Caki2 (cell line): ENCODE results near the gene CHSY1. TPM values are rescaled to one million over a fixed set of nuclear protein-coding genes. Genes with fewer than 3 reads are reported as not detected.
"Not testable (repeated sequence)": the region's sequence is repeated elsewhere in the genome, so short reads cannot be mapped to it uniquely, and the experiment has no call there.

Experiments used
- DNase-seq: peaks from one replicate; pipeline ENCODE4 v3.0.0-alpha.2; 2015; ENCODE audit warnings: low read depth
- in situ Hi-C: cut with HindIII; loops from 2 replicates; pipeline ENCODE4 v1.10.0; 2016; ENCODE audit warnings: low sequenced_read_pairs, low pct_unique_long_range_greater_than_20kb, mixed read lengths
- total RNA-seq: library from RNA; depleted of rRNA; stranded (reverse); fragments of >200 nt; shearing (Covaris generic); gene quantifications from 2 replicates; pipeline ENCODE4 v1.2.3, GENCODE V29; 2014; ENCODE audit warnings: low replicate concordance

CHSY1 gene
- total RNA-seq, 1 experiment from 2014 or later = 7.2 TPM

DNA sequence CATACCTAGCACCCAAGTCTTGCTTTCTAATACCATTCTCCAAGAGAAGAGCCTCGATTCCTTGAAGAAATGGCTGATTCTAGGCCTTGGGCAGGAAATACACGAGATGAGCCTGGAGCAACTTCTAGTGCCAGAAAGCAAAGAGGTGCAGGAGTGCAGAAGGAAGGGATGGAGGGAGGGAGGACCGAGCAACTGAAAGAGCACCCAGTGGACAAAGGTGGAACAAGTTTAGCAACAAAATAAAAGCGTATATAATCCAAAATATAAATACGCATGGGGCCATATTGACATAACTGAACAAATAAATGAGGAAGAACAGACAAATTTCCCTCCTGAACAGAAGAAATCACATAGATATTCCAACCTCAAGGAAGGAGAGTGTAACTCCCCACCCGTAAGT, 34.4 kb downstream of the CHSY1 start:
- in situ Hi-C loops = no loop called here
- DNase-seq = no peak

GRCh38 chr15:101216100-101216499, 35.7 kb downstream of the CHSY1 start:
- in situ Hi-C loops = no loop called here
- no peak for DNase-seq

- no peak for DNase-seq
- in situ Hi-C loops = no loop called here
These were observed 36.2 kb downstream of the CHSY1 start for GRCh38 chr15:101215681-101216080.

GRCh38 chr15:101214435-101215097, 37.3 kb downstream of the CHSY1 start:
- DNase-seq = not testable (repeated sequence)

DNA sequence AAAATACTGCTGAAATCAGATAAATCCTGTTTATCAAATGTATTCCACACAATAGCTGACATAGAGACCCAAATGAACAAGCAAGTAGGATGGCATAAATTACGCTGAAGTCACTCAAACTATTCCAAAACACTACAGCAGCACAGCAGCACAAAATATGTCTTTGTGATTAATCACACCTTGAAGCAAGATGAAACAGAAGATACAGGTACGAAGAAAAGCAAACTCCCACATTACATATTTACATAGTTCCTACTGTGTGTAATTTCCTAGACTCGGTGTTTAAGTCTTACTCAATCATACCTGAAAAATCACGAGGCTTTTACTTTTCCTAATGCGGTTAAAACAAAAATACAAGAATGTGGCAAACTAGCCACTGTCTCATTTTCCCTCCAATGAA, 38.3 kb downstream of the CHSY1 start:
- DNase-seq = no peak
- in situ Hi-C loops = no loop called here

More at GRCh38 chr15:101214435-101215097, 37.3 kb downstream of the CHSY1 start:
- in situ Hi-C loops = not testable (repeated sequence)

- in situ Hi-C loops = no loop called here
- no peak for DNase-seq
These were observed 38.7 kb downstream of the CHSY1 start for GRCh38 chr15:101213147-101213546.

GRCh38 chr15:101211897-101212296, 40.0 kb downstream of the CHSY1 start:
- no peak for DNase-seq
- in situ Hi-C loops = no loop called here

DNA sequence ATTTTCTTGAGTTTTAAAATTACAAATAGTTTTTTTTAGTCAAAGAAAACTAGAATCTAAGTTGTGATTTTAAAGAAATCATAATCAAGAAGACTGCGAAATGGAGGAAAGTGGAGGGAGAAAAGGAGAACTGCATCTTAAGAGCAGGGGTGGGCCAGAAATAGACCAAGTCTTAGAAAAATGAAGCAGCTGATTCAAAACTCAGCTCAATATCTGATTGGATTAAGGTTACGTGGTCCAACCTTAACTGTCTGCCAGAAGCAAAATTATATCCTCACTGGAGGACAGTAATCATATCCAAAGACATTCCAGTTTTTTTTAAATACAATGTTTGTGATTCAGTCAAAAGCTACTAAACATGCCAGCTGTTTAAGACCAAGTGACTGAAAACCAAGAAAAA, 41.4 kb downstream of the CHSY1 start:
- in situ Hi-C loops = no loop called here
- no peak for DNase-seq

DNA sequence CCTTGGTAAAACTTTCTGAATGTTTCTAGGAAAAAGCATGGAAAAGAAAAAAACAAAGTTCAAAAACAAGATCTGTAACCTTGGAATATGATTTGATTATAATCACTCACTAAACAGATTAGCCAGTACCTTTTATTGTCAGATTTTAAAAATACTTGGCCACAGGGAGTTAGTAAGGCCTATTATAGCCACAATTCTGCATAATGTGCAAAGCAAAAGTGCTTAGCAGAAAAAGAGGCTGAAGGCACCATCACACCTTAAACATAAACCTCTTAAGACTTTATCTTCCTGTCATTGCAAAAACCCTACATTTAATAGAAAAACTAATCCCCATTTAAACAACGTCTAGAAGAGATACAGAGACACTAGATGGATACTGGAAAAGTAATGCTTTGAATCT, 41.8 kb downstream of the CHSY1 start:
- no peak for DNase-seq
- in situ Hi-C loops = no loop called here

GRCh38 chr15:101209285-101209845, 42.5 kb downstream of the CHSY1 start:
- in situ Hi-C loops = no loop called here
- no peak for DNase-seq

GRCh38 chr15:101207867-101208288, 44.0 kb downstream of the CHSY1 start:
- no peak for DNase-seq
- in situ Hi-C loops = no loop called here

DNA sequence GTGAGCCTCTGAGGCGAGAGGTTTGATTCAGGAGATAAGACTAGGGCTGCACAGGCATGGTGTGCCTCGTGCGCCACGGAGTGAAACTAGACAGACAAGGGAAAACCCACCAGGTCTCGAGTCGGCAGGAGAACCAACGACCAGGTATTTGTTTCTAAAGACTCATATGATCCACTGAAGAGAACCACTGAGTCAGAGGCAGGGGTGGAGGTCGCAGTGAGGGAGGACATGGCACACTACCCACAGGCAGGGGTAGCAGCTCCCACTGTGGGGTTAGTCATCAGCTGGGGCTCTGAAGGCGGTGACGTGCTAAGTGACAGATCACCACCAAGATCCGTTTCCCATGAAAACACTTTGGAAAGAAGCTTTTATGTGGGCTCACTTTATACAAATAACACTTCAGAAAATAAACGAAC, 45.7 kb downstream of the CHSY1 start:
- in situ Hi-C loops = no loop called here
- peak; percentile 9 for DNase-seq

DNA sequence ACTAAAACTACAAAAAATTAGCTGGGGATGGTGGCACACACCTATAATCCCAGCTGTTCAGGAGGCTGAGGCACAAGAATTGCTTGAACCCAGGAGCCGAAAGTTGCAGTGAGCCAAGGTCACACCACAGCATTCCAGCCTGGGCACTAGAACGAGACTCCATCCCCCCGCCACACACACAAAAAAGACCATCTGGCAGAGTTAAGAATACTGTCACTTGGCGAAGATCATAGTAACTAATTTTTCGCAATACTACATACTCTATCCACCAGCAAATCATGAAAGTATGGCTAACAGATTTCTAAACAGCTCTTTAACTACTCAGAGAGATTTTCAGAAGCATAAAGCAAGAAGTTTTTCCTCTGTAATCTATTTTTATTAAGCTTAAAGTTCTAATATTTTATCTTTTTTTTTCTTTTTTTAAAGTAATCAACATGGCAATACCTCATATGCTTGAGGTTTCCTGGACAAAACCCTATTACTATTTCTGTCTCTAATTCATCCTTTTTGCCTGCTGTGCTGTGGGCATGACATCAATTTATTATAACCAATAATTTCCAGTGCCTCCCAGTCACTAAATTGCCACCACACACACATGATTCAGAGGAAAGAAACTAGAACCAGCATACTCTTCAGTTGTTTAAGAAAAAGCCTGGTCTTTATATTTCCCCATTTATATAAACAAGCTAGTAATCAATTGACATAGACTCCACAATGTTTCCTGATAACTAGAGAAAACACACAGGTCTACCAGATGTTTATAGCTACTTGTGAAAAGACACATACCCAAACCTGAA, 46.9 kb downstream of the CHSY1 start:
- in situ Hi-C loops = no loop called here
- DNase-seq = no peak

- in situ Hi-C loops = no loop called here
- no peak for DNase-seq
These were observed 48.1 kb downstream of the CHSY1 start for GRCh38 chr15:101203607-101204189.

DNA sequence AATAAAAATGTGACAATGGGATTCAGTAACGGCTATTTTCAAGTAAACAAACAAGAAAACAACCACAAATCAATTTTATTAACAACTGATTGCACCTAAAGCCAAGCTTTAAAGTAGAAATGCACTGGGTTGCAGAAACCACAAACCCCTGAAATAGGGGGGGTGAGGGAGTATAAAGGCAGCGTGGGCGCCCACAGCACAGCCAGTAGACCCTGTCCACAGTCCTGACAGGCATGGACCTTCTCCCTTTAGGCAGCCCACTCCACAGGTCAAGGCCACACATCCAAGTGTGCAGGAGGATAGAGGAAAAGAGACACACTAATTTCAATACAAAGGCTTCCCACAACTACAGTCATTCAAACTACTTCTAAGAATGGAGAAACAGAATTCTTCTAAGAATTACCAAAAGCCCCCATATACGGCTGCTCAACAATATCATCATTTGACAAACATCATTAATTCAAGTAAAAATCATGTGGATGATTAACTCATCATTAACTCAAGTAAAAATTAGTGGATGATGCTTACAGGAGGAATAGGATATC, 48.7 kb downstream of the CHSY1 start:
- in situ Hi-C loops = no loop called here
- DNase-seq = no peak

DNA sequence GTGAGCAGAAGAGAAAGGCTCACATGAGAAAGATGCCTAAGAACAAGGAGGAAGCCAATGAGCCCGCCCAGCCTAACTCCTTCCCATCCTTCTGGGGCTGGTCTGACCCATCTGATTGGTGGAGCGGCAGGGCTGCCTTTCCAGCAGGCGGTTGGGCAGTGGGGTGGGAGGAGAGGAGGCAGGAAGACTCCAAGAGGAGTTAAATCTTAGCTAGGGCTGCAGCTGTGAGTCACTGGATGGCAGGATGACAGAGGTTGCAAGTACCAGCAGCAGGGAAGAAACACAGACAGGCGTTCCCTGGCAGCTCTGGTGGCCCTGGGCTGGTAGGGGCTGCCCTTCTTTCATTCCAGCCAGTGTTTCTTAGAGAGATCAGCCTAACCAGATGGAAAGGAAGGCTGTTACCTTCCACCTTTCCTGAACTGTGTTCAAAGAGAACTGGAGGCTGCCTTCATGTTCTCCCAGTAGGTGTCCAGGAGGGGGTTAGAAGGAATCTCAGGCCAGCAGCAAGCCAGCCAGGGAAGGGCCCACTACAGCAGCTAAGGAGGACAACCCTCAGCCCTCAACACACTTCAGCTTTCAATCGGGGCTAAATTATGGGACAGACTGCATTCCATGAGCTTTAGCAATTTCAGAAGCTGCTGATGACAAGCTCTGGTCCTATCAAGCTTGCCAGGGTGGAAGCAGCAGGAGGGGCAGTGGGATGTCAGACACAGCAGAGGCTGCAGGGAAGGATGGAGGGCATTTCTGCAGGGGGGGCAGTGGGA, 50.3 kb downstream of the CHSY1 start:
- in situ Hi-C loops = no loop called here

GRCh38 chr15:101200181-101200580, 51.7 kb downstream of the CHSY1 start:
- DNase-seq = no peak
- in situ Hi-C loops = no loop called here

More for the DNA sequence above, 50.3 kb downstream of the CHSY1 start:
- DNase-seq = peak; percentile 96

- no peak for DNase-seq
- in situ Hi-C loops = no loop called here
These were observed 53.0 kb downstream of the CHSY1 start for GRCh38 chr15:101198800-101199199.
